B cell (primary cell): ENCODE results near the gene HTRA3. TPM values are rescaled to one million over a fixed set of nuclear protein-coding genes. Genes with fewer than 3 reads are reported as not detected.

Source experiments
- ATAC-seq: fragments of 200-7000 bp; cut with Tn5 transposase; one replicate; pipeline ENCODE4 v1.10.0; 2021; ENCODE audit warnings: low read depth, mild to moderate bottlenecking, moderate number of reproducible peaks, moderate library complexity
- CTCF ChIA-PET: fragments of 350-600 bp; sonication (Branson Sonifier 250); formaldehyde crosslinking; loops from one replicate; lab custom pipeline; 2021; ENCODE audit warnings: antibody characterized with exemption, inconsistent platforms; lab: Charles Lee
- POLR2A ChIA-PET: fragments of 350-600 bp; sonication (Branson Sonifier 250); formaldehyde crosslinking; loops from one replicate; lab custom pipeline; 2021; ENCODE audit warnings: antibody characterized with exemption; lab: Charles Lee
- DNase-seq: peaks from one replicate; pipeline ENCODE4 v3.0.0; 2013
- H2AFZ ChIP-seq: 2 replicates; pipeline ENCODE4 v1.6.1; 2012; ENCODE audit warnings: mild to moderate bottlenecking, low read depth, low read length; ENCODE audit not compliant: insufficient read depth, poor library complexity, severe bottlenecking
- H3K27ac ChIP-seq, 2 donors: 1 replicate in 1 of 2; 2 replicates in 1 of 2; pipeline ENCODE4 v1.5.1; 2012 to 2013; ENCODE audit warnings: low read length in 2 of 2, mild to moderate bottlenecking in 2 of 2, moderate library complexity in 1 of 2
- H3K27me3 ChIP-seq, 4 experiments: fragments of 200-600 bp in 1 of 4; sonication (generic) in 1 of 4; replicated peaks in 1 of 4; 1 replicate in 2 of 4; 2 replicates in 2 of 4; pipeline versions ENCODE4 v1.6.1 to v1.7.0; 2013 to 2016; ENCODE audit warnings: low read length in 3 of 4, mild to moderate bottlenecking in 2 of 4, mixed read lengths in 1 of 4, moderate library complexity in 1 of 4; ENCODE audit not compliant: insufficient read depth in 4 of 4, control insufficient read depth in 3 of 4; ENCODE audit errors: control extremely low read depth in 1 of 4
- H3K36me3 ChIP-seq, 2 experiments: replicated peaks in 1 of 2; 1 replicate in 1 of 2; 2 replicates in 1 of 2; pipeline versions ENCODE4 v1.6.1 to v1.7.1; 2013; ENCODE audit warnings: low read length in 1 of 2; ENCODE audit not compliant: insufficient read depth in 2 of 2, control insufficient read depth in 1 of 2; ENCODE audit errors: control extremely low read depth in 1 of 2, extremely low read depth in 1 of 2
- H3K4me1 ChIP-seq, 2 donors: fragments of 200-600 bp in 1 of 2; sonication (generic) in 1 of 2; 1 replicate in 1 of 2; 2 replicates in 1 of 2; pipeline versions ENCODE4 v1.5.1 to v1.6.1; 2013 to 2017; ENCODE audit warnings: low read length in 2 of 2; ENCODE audit not compliant: control insufficient read depth in 2 of 2, insufficient read depth in 2 of 2
- H3K4me2 ChIP-seq: replicated peaks from 2 replicates; pipeline ENCODE3; 2012; ENCODE audit warnings: mild to moderate bottlenecking, low read depth, low read length; ENCODE audit not compliant: poor library complexity, severe bottlenecking
- H3K4me3 ChIP-seq, 5 experiments: fragments of 200-600 bp in 1 of 5; sonication (generic) in 1 of 5; 1 replicate in 3 of 5; 2 replicates in 2 of 5; pipeline versions ENCODE4 v1.5.1 to v1.7.0; 2011 to 2016; ENCODE audit warnings: low read length in 4 of 5, mild to moderate bottlenecking in 4 of 5, low read depth in 2 of 5, control low read depth in 1 of 5, moderate library complexity in 1 of 5; ENCODE audit not compliant: insufficient read depth in 1 of 5; ENCODE audit errors: control extremely low read depth in 1 of 5, extremely low read depth in 1 of 5
- H3K79me2 ChIP-seq: fragments of 200-600 bp; sonication (generic); one replicate; pipeline ENCODE4 v1.6.0; 2016; ENCODE audit warnings: low read length; ENCODE audit not compliant: control insufficient read depth, insufficient read depth
- H3K9ac ChIP-seq: fragments of 200-600 bp; sonication (generic); 2 replicates; pipeline ENCODE4 v1.6.1; 2017; ENCODE audit warnings: mild to moderate bottlenecking, low read length, moderate library complexity
- H3K9me3 ChIP-seq, 3 donors: one replicate each; pipeline versions ENCODE4 v1.6.1 to v1.7.1; 2013; ENCODE audit warnings: low read length in 2 of 3; ENCODE audit not compliant: control insufficient read depth in 2 of 3, insufficient read depth in 1 of 3; ENCODE audit errors: control extremely low read depth in 1 of 3
- H4K20me1 ChIP-seq: 2 replicates; pipeline ENCODE4 v1.6.0; 2012; ENCODE audit warnings: mild to moderate bottlenecking, low read length; ENCODE audit not compliant: insufficient read depth, control insufficient read depth, poor library complexity, severe bottlenecking
- H3K27ac Mint-ChIP-seq: one replicate; pipeline ENCODE4 v1.8.0; 2021; ENCODE audit warnings: mixed read lengths
- H3K27me3 Mint-ChIP-seq: one replicate; pipeline ENCODE4 v1.8.0; 2021; ENCODE audit warnings: mixed read lengths
- H3K4me1 Mint-ChIP-seq: one replicate; pipeline ENCODE4 v1.8.0; 2021; ENCODE audit warnings: mixed read lengths
- H3K4me3 Mint-ChIP-seq: one replicate; pipeline ENCODE4 v1.8.0; 2021; ENCODE audit warnings: mixed read lengths
- H3K9me3 Mint-ChIP-seq: one replicate; pipeline ENCODE4 v1.8.0; 2022; ENCODE audit warnings: mixed read lengths; ENCODE audit not compliant: insufficient read depth
- CTCF ChIP-seq: fragments of 200-600 bp; IDR thresholded peaks from one replicate; pipeline ENCODE4 v1.8.0; 2022; ENCODE audit warnings: antibody characterized with exemption, mild to moderate bottlenecking
- EZH2 ChIP-seq: IDR thresholded peaks from 2 replicates; pipeline ENCODE4 v1.6.1; 2012; ENCODE audit warnings: borderline replicate concordance, low read depth, mild to moderate bottlenecking, moderate library complexity, low read length; ENCODE audit not compliant: insufficient read depth, poor library complexity, severe bottlenecking
- WGBS: methylation state at CpG from one replicate; pipeline ENCODE4 v1.1.5; 2013; ENCODE audit warnings: missing lambda C conversion rate; ENCODE audit not compliant: insufficient coverage; 5-methylcytosine and 5-hydroxymethylcytosine counted together
- intact Hi-C: fragments of 100-400 bp; cut with micrococcal nuclease; formaldehyde crosslinking; loops from one replicate; pipeline ENCODE4 v1.10.0; 2022
- polyA plus RNA-seq: library from polyadenylated mRNA; depleted of rRNA; stranded (reverse); fragments of >200 nt; gene quantifications from 2 replicates; pipeline ENCODE4 v1.2.3, GENCODE V29; 2012
- total RNA-seq, 2 donors: library from RNA; stranded (reverse); fragments of 120-200 nt in 1 of 2; gene quantifications; 1 replicate in 1 of 2; 2 replicates in 1 of 2; pipeline versions ENCODE4 v1.2.3 to v1.2.4, GENCODE V29; 2013 to 2022

HTRA3 gene
- total and polyA plus RNA-seq, 2 donors (not counting 1 experiment from before 2014, with no cell fraction given), result not detected

DNA sequence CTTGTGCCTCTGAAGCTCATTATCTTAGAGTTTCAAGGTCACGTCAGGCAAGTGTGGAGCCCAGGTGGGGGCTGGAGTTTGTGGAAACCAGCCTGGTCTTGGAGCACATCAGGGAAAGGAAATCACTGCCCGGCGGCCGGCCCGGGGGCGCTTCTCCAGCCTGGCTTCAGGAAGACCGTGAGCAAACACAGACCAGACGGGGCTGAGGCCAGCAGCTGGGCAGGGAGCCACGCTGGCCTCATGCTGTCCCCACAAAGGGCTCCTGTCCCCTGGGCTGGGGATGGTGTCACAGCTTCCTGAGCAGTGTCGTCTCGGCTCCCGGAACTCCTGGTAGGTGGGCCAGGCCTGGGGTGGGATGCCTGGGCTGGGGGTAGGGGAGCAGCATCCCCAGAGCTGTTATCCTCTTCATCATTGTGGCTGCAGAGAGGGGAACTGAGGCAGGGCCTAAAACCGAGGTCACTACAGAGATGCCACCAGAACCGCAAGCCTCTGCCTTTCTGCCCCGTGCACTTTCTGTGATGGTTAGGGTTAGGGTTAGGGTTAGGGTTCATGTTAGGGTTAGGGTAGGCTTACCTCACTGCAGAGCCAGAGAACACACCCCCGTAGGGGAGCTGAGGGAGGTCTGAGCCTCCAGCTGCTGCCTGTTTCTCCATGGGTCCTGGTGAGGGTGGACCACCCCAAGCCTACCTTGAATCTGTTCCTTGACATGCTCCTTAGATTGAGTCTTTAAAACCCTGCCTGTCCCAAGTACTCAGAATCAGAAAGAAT lies 77.5 kb downstream of the HTRA3 start:
- ATAC-seq (no peak), DNase-seq (no peak)
- no peak overlapping the region for H3K9ac ChIP-seq
- no peaks in the 10 kb centered on the region for H3K4me1 ChIP-seq
- no peak overlapping the region for H3K4me3 Mint-ChIP-seq
- H3K27me3 Mint-ChIP-seq, result no peaks in the 10 kb centered on the region
- H3K27ac ChIP-seq, result no peak overlapping the region
- no peak overlapping the region for H3K4me2 ChIP-seq
- peaks cover 0 to 3% (median 0%) of the 10 kb centered on the region in 4 experiments for H3K27me3 ChIP-seq
- no peak overlapping the region for H2AFZ ChIP-seq
- ChIA-PET POLR2A (no interaction called here), CTCF (no interaction called here)
- no peak overlapping the region for H3K27ac Mint-ChIP-seq
- intact Hi-C loops, result no loop called here
- H3K4me3 ChIP-seq, result no peak overlapping the region
- WGBS, result 89% methylated on average over 15 of the region's 16 CpGs
- H3K4me1 Mint-ChIP-seq, result no peaks in the 10 kb centered on the region
- H4K20me1 ChIP-seq, result no peaks in the 10 kb centered on the region
- H3K9me3 ChIP-seq, result no peaks in the 10 kb centered on the region
- no peaks in the 10 kb centered on the region for H3K9me3 Mint-ChIP-seq
- H3K79me2 ChIP-seq, result no peaks in the 10 kb centered on the region
- H3K36me3 ChIP-seq, result no peaks in the 10 kb centered on the region
- TF ChIP-seq CTCF (no peak), EZH2 (no peak)

DNA sequence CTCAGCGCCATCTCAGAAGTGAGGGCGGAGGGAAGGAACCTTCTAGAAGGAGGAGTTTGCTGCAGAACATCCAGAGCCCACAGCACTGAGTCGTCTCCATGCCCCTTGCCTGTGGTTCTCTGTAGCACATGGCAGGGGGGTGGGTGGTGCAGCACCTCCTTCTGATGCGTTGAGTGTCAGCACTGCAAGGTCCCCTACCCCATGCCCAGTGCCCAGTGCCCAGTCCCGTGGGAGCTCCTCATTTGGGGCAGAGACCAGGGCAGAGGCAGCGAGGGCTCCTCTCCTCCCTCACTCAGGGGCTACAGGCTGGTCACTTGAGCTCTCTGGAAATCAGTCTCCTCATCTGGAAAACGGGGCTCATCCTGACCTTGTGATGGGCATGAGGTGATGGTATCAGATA lies 78.1 kb downstream of the HTRA3 start:
- H3K27me3 Mint-ChIP-seq, result no peaks in the 10 kb centered on the region
- Histone ChIP-seq H3K9me3 (no peaks in the 10 kb centered on the region), H3K9ac (no peak overlapping the region), H3K4me3 (no peak overlapping the region), H3K79me2 (no peaks in the 10 kb centered on the region), H4K20me1 (no peaks in the 10 kb centered on the region), H3K4me2 (no peak overlapping the region), H2AFZ (no peak overlapping the region), H3K27ac (no peak overlapping the region), H3K27me3 (peaks cover 0 to 3% (median 0%) of the 10 kb centered on the region in 4 experiments), H3K4me1 (no peaks in the 10 kb centered on the region), H3K36me3 (no peaks in the 10 kb centered on the region)
- H3K9me3 Mint-ChIP-seq, result no peaks in the 10 kb centered on the region
- ChIA-PET POLR2A (no interaction called here), CTCF (no interaction called here)
- no peak for DNase-seq
- intact Hi-C loops, result no loop called here
- no peak overlapping the region for H3K4me3 Mint-ChIP-seq
- H3K27ac Mint-ChIP-seq, result no peak overlapping the region
- no peak for ATAC-seq
- no peak for TF ChIP-seq CTCF
- no peaks in the 10 kb centered on the region for H3K4me1 Mint-ChIP-seq
- 86% methylated on average over 6 of the region's 7 CpGs for WGBS
